HCT116 (cell line): ENCODE measurements around the gene PPM1B. TPM values are rescaled to one million over a fixed set of nuclear protein-coding genes. Genes with fewer than 3 reads are reported as not detected.

Source experiments
- ATAC-seq: fragments of 200-7000 bp; cut with Tn5 transposase; 2 replicates; pipeline ENCODE4 v1.9.1; 2020; ENCODE audit warnings: mild to moderate bottlenecking, moderate library complexity
- BruUV-seq: library from RNA; stranded (reverse); fragments of 400-500 nt; replicated peaks from 2 replicates; lab custom pipeline; 2021; lab: Mats Ljungman, UMichigan
- CTCF ChIA-PET: fragments of 300-600 bp; sonication (Branson Sonifier 250); formaldehyde crosslinking; loops from one replicate; lab custom pipeline; 2021; ENCODE audit warnings: antibody characterized with exemption; lab: Charles Lee
- POLR2A ChIA-PET: fragments of 300-600, 350-600 bp; sonication (Branson Sonifier 250); formaldehyde crosslinking; loops from one replicate; lab custom pipeline; 2021; ENCODE audit warnings: antibody characterized with exemption; lab: Charles Lee
- RAD21 ChIA-PET, 2 experiments: fragments of 300-600 bp; sonication (Branson Sonifier 250); formaldehyde crosslinking; loops; one replicate each; lab custom pipeline; 2023; ENCODE audit warnings: low total read pairs in 2 of 2; ENCODE audit not compliant: uncharacterized antibody in 2 of 2, unreplicated experiment in 2 of 2, low non-redundant PET in 1 of 2; lab: Charles Lee
- DNase-seq: peaks from one replicate; pipeline ENCODE4 v3.0.0-alpha.2; 2010; ENCODE audit warnings: low read depth, low spot score
- H2AFZ ChIP-seq: fragments of 200-600 bp; shearing (Covaris generic), sonication (generic); 2 replicates; pipeline ENCODE4 v1.6.1; 2017; ENCODE audit warnings: low read depth, mixed run types, mixed read lengths, antibody characterized with exemption, low read length; ENCODE audit not compliant: poor library complexity, severe bottlenecking
- H3K27ac ChIP-seq: 2 replicates; pipeline ENCODE4 v1.5.1; 2012; ENCODE audit warnings: low read depth, low read length
- H3K27me3 ChIP-seq: fragments of 200-600 bp; sonication (generic); 2 replicates; pipeline ENCODE4 v1.6.1; 2016; ENCODE audit warnings: mixed run types, low read length, mixed read lengths; ENCODE audit not compliant: insufficient read depth
- H3K36me3 ChIP-seq, 2 experiments: fragments of 200-500 bp in 1 of 2; fragments of 200-600 bp in 1 of 2; sonication (Bioruptor generic) in 1 of 2; sonication (generic) in 1 of 2; 2 replicates each; pipeline versions ENCODE4 v1.5.1 to v1.6.1; 2014 to 2016; ENCODE audit warnings: low read length in 2 of 2, inconsistent platforms in 1 of 2, mixed read lengths in 1 of 2, mixed run types in 1 of 2; ENCODE audit not compliant: insufficient read depth in 2 of 2, control insufficient read depth in 1 of 2
- H3K4me1 ChIP-seq, 2 experiments: fragments of 200-600 bp in 1 of 2; sonication (generic) in 1 of 2; 2 replicates each; pipeline versions ENCODE4 v1.5.1 to v1.6.1; 2012 to 2017; ENCODE audit warnings: low read length in 2 of 2, inconsistent platforms in 1 of 2, mild to moderate bottlenecking in 1 of 2, mixed read lengths in 1 of 2, mixed run types in 1 of 2, moderate library complexity in 1 of 2; ENCODE audit not compliant: insufficient read depth in 2 of 2, control insufficient read depth in 1 of 2
- H3K4me2 ChIP-seq: fragments of 200-600 bp; sonication (generic); 2 replicates; pipeline ENCODE4 v1.6.1; 2017; ENCODE audit warnings: mixed run types, low read length, mixed read lengths
- H3K4me3 ChIP-seq, 2 experiments: fragments of 200-600 bp in 1 of 2; sonication (generic) in 1 of 2; replicated peaks in 1 of 2; 2 replicates each; pipeline ENCODE4 v1.5.1; 2011 to 2016; ENCODE audit warnings: low read length in 2 of 2, control low read depth in 1 of 2, low read depth in 1 of 2, mild to moderate bottlenecking in 1 of 2, mixed read lengths in 1 of 2, mixed run types in 1 of 2
- H3K79me2 ChIP-seq: fragments of 200-600 bp; sonication (generic); 2 replicates; pipeline ENCODE4 v1.6.1; 2017; ENCODE audit warnings: mild to moderate bottlenecking, mixed run types, low read length, moderate library complexity, mixed read lengths; ENCODE audit not compliant: insufficient read depth
- H3K9ac ChIP-seq: fragments of 200-600 bp; sonication (generic); 2 replicates; pipeline ENCODE4 v1.6.1; 2016; ENCODE audit warnings: low read length, mixed read lengths
- H3K9me2 ChIP-seq: fragments of 200-600 bp; sonication (generic), shearing (Covaris generic); 2 replicates; pipeline ENCODE4 v1.6.1; 2017; ENCODE audit warnings: mixed run types, mild to moderate bottlenecking, moderate library complexity; ENCODE audit not compliant: insufficient read depth
- H3K9me3 ChIP-seq, 2 experiments: fragments of 200-500 bp in 1 of 2; fragments of 200-600 bp in 1 of 2; sonication (Bioruptor generic) in 1 of 2; sonication (generic) in 1 of 2; 2 replicates each; pipeline ENCODE4 v1.6.1; 2014 to 2017; ENCODE audit warnings: low read length in 2 of 2, mixed read lengths in 2 of 2, inconsistent platforms in 1 of 2, low read depth in 1 of 2, mild to moderate bottlenecking in 1 of 2, mixed run types in 1 of 2, moderate library complexity in 1 of 2; ENCODE audit not compliant: control insufficient read depth in 1 of 2, insufficient read depth in 1 of 2
- H4K20me1 ChIP-seq: fragments of 200-600 bp; sonication (generic), shearing (Covaris generic); 2 replicates; pipeline ENCODE4 v1.6.1; 2017; ENCODE audit warnings: mixed run types, mild to moderate bottlenecking, moderate library complexity; ENCODE audit not compliant: insufficient read depth
- ATF3 ChIP-seq: IDR thresholded peaks from 2 replicates; pipeline ENCODE4 v1.6.1; 2012
- CBX3 ChIP-seq: IDR thresholded peaks from 2 replicates; pipeline ENCODE4 v1.6.1; 2012; ENCODE audit warnings: low read depth
- CTCF ChIP-seq, 3 experiments: fragments of 200-600 bp in 1 of 3; sonication (generic) in 1 of 3; IDR thresholded peaks in 2 of 3; conservative IDR thresholded peaks in 1 of 3; 2 replicates each; pipeline ENCODE4 v1.5.1; 2012 to 2017; ENCODE audit warnings: low read depth in 2 of 3, low read length in 2 of 3, antibody characterized with exemption in 1 of 3, borderline replicate concordance in 1 of 3, control low read depth in 1 of 3, mild to moderate bottlenecking in 1 of 3, mixed read lengths in 1 of 3, mixed run types in 1 of 3, moderate library complexity in 1 of 3; ENCODE audit not compliant: insufficient read depth in 1 of 3
- ELF1 ChIP-seq: IDR thresholded peaks from 2 replicates; pipeline ENCODE4 v1.6.1; 2012; ENCODE audit warnings: low read depth, borderline replicate concordance
- EZH2 ChIP-seq: fragments of 200-600 bp; sonication (generic); IDR thresholded peaks from 2 replicates; pipeline ENCODE4 v1.6.1; 2017; ENCODE audit warnings: antibody characterized with exemption, mixed run types
- FOSL1 ChIP-seq: IDR thresholded peaks from 2 replicates; pipeline ENCODE4 v1.6.1; 2012; ENCODE audit warnings: low read depth
- RAD21 ChIP-seq: IDR thresholded peaks from 2 replicates; pipeline ENCODE4 v1.6.1; 2012; ENCODE audit warnings: low read depth, mild to moderate bottlenecking
- REST ChIP-seq: IDR thresholded peaks from 2 replicates; pipeline ENCODE4 v1.6.1; 2012; ENCODE audit warnings: low read depth
- SRF ChIP-seq: IDR thresholded peaks from 2 replicates; pipeline ENCODE4 v1.6.1; 2012; ENCODE audit warnings: low read depth
- ZNF274 ChIP-seq: fragments of 200-500 bp; sonication (Bioruptor generic); IDR thresholded peaks from 2 replicates; pipeline ENCODE4 v1.6.1; 2014; ENCODE audit warnings: mild to moderate bottlenecking, low read depth, low read length, inconsistent platforms
- intact Hi-C: fragments of 100-400 bp; cut with micrococcal nuclease; formaldehyde crosslinking; loops from 2 replicates; pipeline ENCODE4 v1.10.0; 2022
- total RNA-seq: library from RNA; stranded (reverse); gene quantifications from one replicate; pipeline ENCODE4 v1.2.1, GENCODE V29; 2021; ENCODE audit not compliant: unreplicated experiment

Gene PPM1B
- total RNA-seq, 1 experiment from 2014 or later, result 36.9 TPM

GRCh38 chr2:44197816-44198215, 29.1 kb downstream of the PPM1B start (continued):
- TF ChIP-seq CTCF (IDR thresholded peaks at IDR 0.05 in 2 of 3, conservative IDR thresholded peaks at IDR 0.05 in 1 of 3; ENCODE audit: borderline replicate concordance in 1 of 3, insufficient read depth in 1 of 3, low read depth in 2 of 3, low read length in 2 of 3), result no peak

- no peak overlapping the region for H3K27ac ChIP-seq
- no peak overlapping the region for H3K4me2 ChIP-seq
- H3K4me1 ChIP-seq, result no peaks in the 10 kb centered on the region
- no peak overlapping the region for H3K4me3 ChIP-seq
- TF ChIP-seq SRF, result no peak
- no peak for TF ChIP-seq FOSL1
- no peak for TF ChIP-seq CBX3
- TF ChIP-seq REST, result no peak
- TF ChIP-seq RAD21, result no peak
- TF ChIP-seq ELF1, result no peak
- TF ChIP-seq ATF3, result no peak
- no peak for TF ChIP-seq ZNF274
- no peak for TF ChIP-seq EZH2
- TF ChIP-seq CTCF (IDR thresholded peaks at IDR 0.05 in 2 of 3, conservative IDR thresholded peaks at IDR 0.05 in 1 of 3; ENCODE audit: borderline replicate concordance in 1 of 3, insufficient read depth in 1 of 3, low read depth in 2 of 3, low read length in 2 of 3), result no peak
- TF ChIP-seq, all 23 proteins: peak for 0
- ChIA-PET RAD21 (no interaction called here), POLR2A (no interaction called here), CTCF (no interaction called here)
- Histone ChIP-seq H4K20me1 (no peaks in the 10 kb centered on the region), H3K9me2 (no peaks in the 10 kb centered on the region), H3K9me3 (no peaks in the 10 kb centered on the region), H3K27me3 (no peaks in the 10 kb centered on the region), H3K36me3 (no peaks in the 10 kb centered on the region), H3K79me2 (peaks cover 49% of the 10 kb centered on the region), H2AFZ (no peak overlapping the region), H3K9ac (no peak overlapping the region)
- no TSS peak for BruUV-seq
- no peak for ATAC-seq
- intact Hi-C loops, result no loop called here
- no peak for DNase-seq
Measured at GRCh38 chr2:44200011-44200410, 31.3 kb downstream of the PPM1B start.
